Calu3 (cell line): ENCODE data around the gene LRRC1. TPM values are rescaled to one million over a fixed set of nuclear protein-coding genes. Genes with fewer than 3 reads are reported as not detected.

Experiments
- BruUV-seq: library from RNA; stranded (reverse); fragments of 400-500 nt; replicated peaks from 2 replicates; lab custom pipeline; 2021; lab: Mats Ljungman, UMichigan
- CTCF ChIA-PET: fragments of 300-600 bp; sonication (Branson Sonifier 250); formaldehyde crosslinking; loops from one replicate; lab custom pipeline; 2022; ENCODE audit warnings: antibody characterized with exemption; lab: Charles Lee
- DNase-seq: peaks from one replicate; pipeline ENCODE4 v3.0.0; 2022
- H3K27ac Mint-ChIP-seq: one replicate; pipeline ENCODE4 v1.8.0; 2022; ENCODE audit warnings: mixed read lengths; ENCODE audit not compliant: unreplicated experiment
- H3K27me3 Mint-ChIP-seq: one replicate; pipeline ENCODE4 v1.8.0; 2022; ENCODE audit warnings: mixed read lengths; ENCODE audit not compliant: unreplicated experiment
- H3K36me3 Mint-ChIP-seq: one replicate; pipeline ENCODE4 v1.8.0; 2022; ENCODE audit warnings: mild to moderate bottlenecking, moderate library complexity, mixed read lengths; ENCODE audit not compliant: insufficient read depth, unreplicated experiment
- H3K4me1 Mint-ChIP-seq: one replicate; pipeline ENCODE4 v1.8.0; 2022; ENCODE audit warnings: mild to moderate bottlenecking, low read depth, mixed read lengths; ENCODE audit not compliant: unreplicated experiment
- H3K4me3 Mint-ChIP-seq: one replicate; pipeline ENCODE4 v1.8.0; 2022; ENCODE audit warnings: mild to moderate bottlenecking, low read depth, moderate library complexity, mixed read lengths; ENCODE audit not compliant: unreplicated experiment
- H3K9me3 Mint-ChIP-seq: one replicate; pipeline ENCODE4 v1.8.0; 2022; ENCODE audit warnings: low read depth, mixed read lengths; ENCODE audit not compliant: unreplicated experiment
- intact Hi-C: fragments of 100-400 bp; cut with micrococcal nuclease; formaldehyde crosslinking; loops from one replicate; pipeline ENCODE4 v1.10.0; 2022; ENCODE audit not compliant: unreplicated experiment
- total RNA-seq: library from RNA; stranded (reverse); gene quantifications from 2 replicates; pipeline ENCODE4 v1.2.3, GENCODE V29; 2022
- TF ChIP-seq, protein P1 (sequence below): fragments of 200-600 bp; IDR thresholded peaks from one replicate; pipeline ENCODE4 v1.8.0; 2022; ENCODE audit warnings: antibody characterized with exemption; ENCODE audit not compliant: unreplicated experiment

Gene LRRC1
- total RNA-seq, 1 experiment from 2014 or later: 26.6 TPM

GRCh38 chr6:53919881-53920360 is 125.1 kb downstream of the LRRC1 start:
- BruUV-seq: no TSS peak
- Mint-ChIP-seq H3K4me1 (no peaks in the 10 kb centered on the region), H3K36me3 (peaks cover 21% of the 10 kb centered on the region), H3K27me3 (no peaks in the 10 kb centered on the region), H3K27ac (no peak overlapping the region), H3K9me3 (no peaks in the 10 kb centered on the region), H3K4me3 (no peak overlapping the region)
- CTCF ChIA-PET: no interaction called here
- no peak for DNase-seq
- TF ChIP-seq, protein P1, sequence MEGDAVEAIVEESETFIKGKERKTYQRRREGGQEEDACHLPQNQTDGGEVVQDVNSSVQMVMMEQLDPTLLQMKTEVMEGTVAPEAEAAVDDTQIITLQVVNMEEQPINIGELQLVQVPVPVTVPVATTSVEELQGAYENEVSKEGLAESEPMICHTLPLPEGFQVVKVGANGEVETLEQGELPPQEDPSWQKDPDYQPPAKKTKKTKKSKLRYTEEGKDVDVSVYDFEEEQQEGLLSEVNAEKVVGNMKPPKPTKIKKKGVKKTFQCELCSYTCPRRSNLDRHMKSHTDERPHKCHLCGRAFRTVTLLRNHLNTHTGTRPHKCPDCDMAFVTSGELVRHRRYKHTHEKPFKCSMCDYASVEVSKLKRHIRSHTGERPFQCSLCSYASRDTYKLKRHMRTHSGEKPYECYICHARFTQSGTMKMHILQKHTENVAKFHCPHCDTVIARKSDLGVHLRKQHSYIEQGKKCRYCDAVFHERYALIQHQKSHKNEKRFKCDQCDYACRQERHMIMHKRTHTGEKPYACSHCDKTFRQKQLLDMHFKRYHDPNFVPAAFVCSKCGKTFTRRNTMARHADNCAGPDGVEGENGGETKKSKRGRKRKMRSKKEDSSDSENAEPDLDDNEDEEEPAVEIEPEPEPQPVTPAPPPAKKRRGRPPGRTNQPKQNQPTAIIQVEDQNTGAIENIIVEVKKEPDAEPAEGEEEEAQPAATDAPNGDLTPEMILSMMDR: no peak
- intact Hi-C loops: loop anchor here (10.0 kb wide), 1 partner anchor 125 kb away; the partner anchor contains the start of gene LRRC1

- H3K36me3 Mint-ChIP-seq: peaks cover 21% of the 10 kb centered on the region
- H3K27ac Mint-ChIP-seq: no peak overlapping the region
- BruUV-seq: no TSS peak
- H3K4me3 Mint-ChIP-seq: no peak overlapping the region
- TF ChIP-seq, protein P1: no peak
- no peak for DNase-seq
- CTCF ChIA-PET: interaction anchor here (0.5 kb wide), 1 partner anchor 200 kb away, joined by 3 read pairs; no protein-coding TSS in a partner anchor
- intact Hi-C loops: loop anchor here (10.0 kb wide), 1 partner anchor 126 kb away; the partner anchor contains the start of gene LRRC1
- no peaks in the 10 kb centered on the region for H3K9me3 Mint-ChIP-seq
- H3K4me1 Mint-ChIP-seq: no peaks in the 10 kb centered on the region
- no peaks in the 10 kb centered on the region for H3K27me3 Mint-ChIP-seq
Observed at GRCh38 chr6:53920881-53921280, 126.1 kb downstream of the LRRC1 start.

DNA sequence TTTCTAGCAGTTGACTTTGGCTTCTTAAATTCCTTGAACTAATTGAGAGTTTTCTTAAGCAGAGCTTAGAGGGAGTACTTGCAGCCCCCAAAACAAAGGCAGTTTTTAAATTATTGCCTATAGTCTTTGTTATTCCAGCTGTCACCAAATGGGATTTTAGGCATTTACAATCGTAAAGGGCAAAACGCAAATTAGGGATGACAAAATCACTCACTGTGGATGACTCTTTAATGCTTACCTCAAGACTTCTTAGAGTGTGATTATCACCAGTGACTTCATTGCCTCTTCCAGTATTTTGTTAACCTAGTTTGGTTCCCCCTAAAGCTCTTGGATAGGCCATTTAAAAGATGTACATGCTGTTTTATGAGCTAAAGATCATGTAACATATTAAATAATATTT is 126.8 kb downstream of the LRRC1 start:
- intact Hi-C loops: loop anchor here (10.0 kb wide), 1 partner anchor 127 kb away; the partner anchor contains the start of gene LRRC1
- peaks cover 21% of the 10 kb centered on the region for H3K36me3 Mint-ChIP-seq

GRCh38 chr6:53922539-53922981 is 127.8 kb downstream of the LRRC1 start:
- CTCF ChIA-PET: no interaction called here
- TF ChIP-seq, protein P1: no peak
- no peak for DNase-seq
- no peaks in the 10 kb centered on the region for H3K9me3 Mint-ChIP-seq
- H3K4me3 Mint-ChIP-seq: no peak overlapping the region
- no peak overlapping the region for H3K27ac Mint-ChIP-seq
- peaks cover 12% of the 10 kb centered on the region for H3K4me1 Mint-ChIP-seq
- intact Hi-C loops: loop anchor here (10.0 kb wide), 1 partner anchor 128 kb away; the partner anchor contains the start of gene LRRC1
- H3K36me3 Mint-ChIP-seq: peaks cover 28% of the 10 kb centered on the region
- BruUV-seq: no TSS peak
- no peaks in the 10 kb centered on the region for H3K27me3 Mint-ChIP-seq

More for the DNA sequence above, 126.8 kb downstream of the LRRC1 start:
- no peak overlapping the region for H3K27ac Mint-ChIP-seq
- H3K27me3 Mint-ChIP-seq: no peaks in the 10 kb centered on the region
- TF ChIP-seq, protein P1: no peak
- H3K4me3 Mint-ChIP-seq: no peak overlapping the region
- CTCF ChIA-PET: no interaction called here
- no TSS peak for BruUV-seq
- DNase-seq: no peak
- no peaks in the 10 kb centered on the region for H3K9me3 Mint-ChIP-seq
- H3K4me1 Mint-ChIP-seq: peaks cover 3% of the 10 kb centered on the region
